CD14-positive monocyte (primary cell): ENCODE measurements around the gene CHCHD6. TPM values are rescaled to one million over a fixed set of nuclear protein-coding genes. Genes with fewer than 3 reads are reported as not detected.

Experiments used
- DNase-seq, 3 donors: peaks; one replicate each; pipeline ENCODE4 v3.0.0-alpha.2; 2011 to 2022
- H2AFZ ChIP-seq: 2 replicates; pipeline ENCODE4 v1.6.0; 2012; ENCODE audit warnings: mild to moderate bottlenecking, low read depth, low read length, inconsistent platforms; ENCODE audit not compliant: insufficient read depth, poor library complexity, severe bottlenecking
- H3K27ac ChIP-seq, 2 donors: 1 replicate in 1 of 2; 2 replicates in 1 of 2; pipeline ENCODE4 v1.5.1; 2012 to 2013; ENCODE audit warnings: low read length in 2 of 2, control low read depth in 1 of 2, inconsistent platforms in 1 of 2, low read depth in 1 of 2, mild to moderate bottlenecking in 1 of 2
- H3K27me3 ChIP-seq, 2 donors: one replicate each; pipeline versions ENCODE4 v1.6.0 to v1.6.1; 2011 to 2013; ENCODE audit warnings: low read length in 2 of 2; ENCODE audit not compliant: control insufficient read depth in 2 of 2, insufficient read depth in 2 of 2
- H3K36me3 ChIP-seq, 2 donors: replicated peaks in 1 of 2; 1 replicate in 1 of 2; 2 replicates in 1 of 2; pipeline versions ENCODE4 v1.5.1 to v1.6.1; 2012 to 2013; ENCODE audit warnings: low read length in 2 of 2, control low read depth in 1 of 2, inconsistent platforms in 1 of 2, mild to moderate bottlenecking in 1 of 2; ENCODE audit not compliant: insufficient read depth in 2 of 2, control insufficient read depth in 1 of 2
- H3K4me1 ChIP-seq, 2 donors: 1 replicate in 1 of 2; 2 replicates in 1 of 2; pipeline versions ENCODE4 v1.5.1 to v1.6.1; 2012 to 2013; ENCODE audit warnings: low read length in 2 of 2, control low read depth in 1 of 2, inconsistent platforms in 1 of 2, mild to moderate bottlenecking in 1 of 2, moderate library complexity in 1 of 2; ENCODE audit not compliant: insufficient read depth in 2 of 2, control insufficient read depth in 1 of 2
- H3K4me2 ChIP-seq: replicated peaks from 2 replicates; pipeline ENCODE3; 2012; ENCODE audit warnings: low read length, moderate library complexity, mild to moderate bottlenecking; ENCODE audit not compliant: poor library complexity, severe bottlenecking; ENCODE audit errors: extremely low read depth
- H3K4me3 ChIP-seq, 3 experiments: fragments of 200-600 bp in 1 of 3; sonication (generic) in 1 of 3; replicated peaks in 1 of 3; 1 replicate in 2 of 3; 2 replicates in 1 of 3; pipeline ENCODE4 v1.5.1; 2011 to 2013; ENCODE audit warnings: low read length in 3 of 3, mild to moderate bottlenecking in 3 of 3, control low read depth in 2 of 3, low read depth in 2 of 3, inconsistent platforms in 1 of 3, moderate library complexity in 1 of 3
- H3K79me2 ChIP-seq: 2 replicates; pipeline ENCODE4 v1.6.0; 2012; ENCODE audit warnings: mild to moderate bottlenecking, control low read depth, inconsistent platforms, low read length, moderate library complexity; ENCODE audit not compliant: insufficient read depth
- H3K9ac ChIP-seq: 2 replicates; pipeline ENCODE4 v1.6.0; 2017; ENCODE audit warnings: low read length, mild to moderate bottlenecking; ENCODE audit not compliant: insufficient read depth, poor library complexity, severe bottlenecking
- H3K9me3 ChIP-seq, 2 donors: replicated peaks in 1 of 2; 1 replicate in 1 of 2; 2 replicates in 1 of 2; pipeline versions ENCODE4 v1.5.1 to v1.6.1; 2012 to 2013; ENCODE audit warnings: low read length in 2 of 2, control low read depth in 1 of 2; ENCODE audit not compliant: control insufficient read depth in 1 of 2, insufficient read depth in 1 of 2
- H4K20me1 ChIP-seq: 2 replicates; pipeline ENCODE4 v1.6.0; 2012; ENCODE audit warnings: mild to moderate bottlenecking, low read length, control low read depth, moderate library complexity; ENCODE audit not compliant: insufficient read depth
- H3K27ac Mint-ChIP-seq, 7 donors: one replicate each; pipeline ENCODE4 v1.8.0; 2020; ENCODE audit warnings: mild to moderate bottlenecking in 7 of 7, mixed read lengths in 7 of 7, moderate library complexity in 6 of 7, inconsistent platforms in 2 of 7
- H3K27me3 Mint-ChIP-seq, 3 donors: one replicate each; pipeline ENCODE4 v1.8.0; 2021 to 2022; ENCODE audit warnings: low read depth in 3 of 3, mild to moderate bottlenecking in 3 of 3, mixed read lengths in 3 of 3, moderate library complexity in 3 of 3, inconsistent platforms in 1 of 3
- H3K36me3 Mint-ChIP-seq, 2 donors: one replicate each; pipeline ENCODE4 v1.8.0; 2020; ENCODE audit warnings: mixed read lengths in 2 of 2, inconsistent platforms in 1 of 2, mild to moderate bottlenecking in 1 of 2
- H3K4me1 Mint-ChIP-seq: one replicate; pipeline ENCODE4 v1.8.0; 2020; ENCODE audit warnings: mild to moderate bottlenecking, mixed read lengths
- H3K4me3 Mint-ChIP-seq, 2 donors: one replicate each; pipeline ENCODE4 v1.8.0; 2020; ENCODE audit warnings: mild to moderate bottlenecking in 2 of 2, mixed read lengths in 2 of 2, moderate library complexity in 1 of 2
- H3K9me3 Mint-ChIP-seq, 7 donors: one replicate each; pipeline ENCODE4 v1.8.0; 2020 to 2022; ENCODE audit warnings: mixed read lengths in 7 of 7, mild to moderate bottlenecking in 6 of 7, moderate library complexity in 6 of 7, inconsistent platforms in 2 of 7
- CTCF ChIP-seq: fragments of 200-600 bp; IDR thresholded peaks from one replicate; pipeline ENCODE4 v1.8.0; 2022; ENCODE audit warnings: antibody characterized with exemption, mild to moderate bottlenecking
- WGBS: methylation state at CpG from one replicate; pipeline ENCODE4 v1.1.5; 2013; ENCODE audit warnings: missing lambda C conversion rate; ENCODE audit not compliant: insufficient coverage; 5-methylcytosine and 5-hydroxymethylcytosine counted together
- intact Hi-C, 2 donors: fragments of 100-400 bp; cut with micrococcal nuclease; formaldehyde crosslinking; loops; one replicate each; pipeline versions ENCODE4 v1.15.0 to v1.15.1; 2023
- polyA plus RNA-seq, 3 donors: library from polyadenylated mRNA; depleted of rRNA in 1 of 3; unstranded in 2 of 3; stranded (reverse) in 1 of 3; fragments of 300-500 nt in 2 of 3; fragments of >200 nt in 1 of 3; fragmentation: Illumina TruSeq in 2 of 3; gene quantifications; 1 replicate in 2 of 3; 2 replicates in 1 of 3; pipeline ENCODE4 v1.2.3, GENCODE V29; 2012 to 2021

CHCHD6 gene
- polyA plus RNA-seq, 3 donors = 1.1 to 1.8 (median 1.8) TPM

GRCh38 chr3:126922466-126922865 is 218.4 kb downstream of the CHCHD6 start:
- no peak for TF ChIP-seq CTCF
- Mint-ChIP-seq H3K36me3 (peaks cover 20% of the 10 kb centered on the region in 2 donors), H3K27me3 (peaks cover 72 to 91% (median 86%) of the 10 kb centered on the region in 3 donors), H3K9me3 (peaks cover 3 to 29% (median 17%) of the 10 kb centered on the region in 7 donors), H3K27ac (no peak overlapping the region), H3K4me1 (peaks cover 23% of the 10 kb centered on the region), H3K4me3 (peak overlapping the region in 1 of 2 donors; percentile 62)
- WGBS = 88% methylated on average over 4 of the region's 4 CpGs
- no peak overlapping the region for H3K4me3 ChIP-seq
- DNase-seq = no peak
- H3K27ac ChIP-seq = no peak overlapping the region
- H4K20me1 ChIP-seq = no peaks in the 10 kb centered on the region
- peaks cover 23 to 34% of the 10 kb centered on the region in 2 donors for H3K4me1 ChIP-seq
- no peak overlapping the region for H3K9ac ChIP-seq
- no peak overlapping the region for H2AFZ ChIP-seq
- H3K27me3 ChIP-seq = peaks cover 71 to 87% of the 10 kb centered on the region in 2 donors
- intact Hi-C loops = loop anchor here in 1 of 2 donors (5.0 kb wide), 1 partner anchor 50 kb away; no protein-coding TSS in a partner anchor
- H3K4me2 ChIP-seq = no peak overlapping the region
- H3K9me3 ChIP-seq = peaks cover 5 to 33% of the 10 kb centered on the region in 2 donors
- no peaks in the 10 kb centered on the region for H3K79me2 ChIP-seq
- H3K36me3 ChIP-seq = no peaks in the 10 kb centered on the region

GRCh38 chr3:126923423-126923822 is 219.4 kb downstream of the CHCHD6 start:
- no peak for TF ChIP-seq CTCF
- Mint-ChIP-seq H3K9me3 (peaks cover 3 to 29% (median 15%) of the 10 kb centered on the region in 7 donors), H3K27ac (peak overlapping the region in 3 of 7 donors; percentile 13 to 63 (median 29)), H3K36me3 (peaks cover 17 to 20% of the 10 kb centered on the region in 2 donors), H3K27me3 (peaks cover 81 to 92% (median 91%) of the 10 kb centered on the region in 3 donors), H3K4me1 (peaks cover 21% of the 10 kb centered on the region), H3K4me3 (peak overlapping the region in 1 of 2 donors; percentile 62)
- Histone ChIP-seq H2AFZ (no peak overlapping the region), H3K4me2 (no peak overlapping the region), H3K27ac (no peak overlapping the region), H3K4me3 (no peak overlapping the region), H3K9ac (no peak overlapping the region), H3K36me3 (no peaks in the 10 kb centered on the region), H3K4me1 (peaks cover 19 to 25% of the 10 kb centered on the region in 2 donors), H3K79me2 (no peaks in the 10 kb centered on the region), H4K20me1 (no peaks in the 10 kb centered on the region), H3K27me3 (peaks cover 76 to 87% of the 10 kb centered on the region in 2 donors), H3K9me3 (peaks cover 5 to 33% of the 10 kb centered on the region in 2 donors)
- 93% methylated on average over 2 of the region's 6 CpGs for WGBS
- DNase-seq = no peak
- intact Hi-C loops = loop anchor here in 1 of 2 donors (5.0 kb wide), 1 partner anchor 49 kb away; no protein-coding TSS in a partner anchor
